Nasal cavity respiratory epithelium epithelial cell of viscerocranial mucosa (primary cell): ENCODE results near the gene HFM1. TPM values are rescaled to one million over a fixed set of nuclear protein-coding genes. Genes with fewer than 3 reads are reported as not detected.

ENCODE experiments used
- total RNA-seq: library from RNA; depleted of rRNA; stranded (reverse); fragments of >200 nt; gene quantifications from 2 replicates; pipeline ENCODE4 v1.2.3, GENCODE V29; 2014

Gene HFM1, protein sequence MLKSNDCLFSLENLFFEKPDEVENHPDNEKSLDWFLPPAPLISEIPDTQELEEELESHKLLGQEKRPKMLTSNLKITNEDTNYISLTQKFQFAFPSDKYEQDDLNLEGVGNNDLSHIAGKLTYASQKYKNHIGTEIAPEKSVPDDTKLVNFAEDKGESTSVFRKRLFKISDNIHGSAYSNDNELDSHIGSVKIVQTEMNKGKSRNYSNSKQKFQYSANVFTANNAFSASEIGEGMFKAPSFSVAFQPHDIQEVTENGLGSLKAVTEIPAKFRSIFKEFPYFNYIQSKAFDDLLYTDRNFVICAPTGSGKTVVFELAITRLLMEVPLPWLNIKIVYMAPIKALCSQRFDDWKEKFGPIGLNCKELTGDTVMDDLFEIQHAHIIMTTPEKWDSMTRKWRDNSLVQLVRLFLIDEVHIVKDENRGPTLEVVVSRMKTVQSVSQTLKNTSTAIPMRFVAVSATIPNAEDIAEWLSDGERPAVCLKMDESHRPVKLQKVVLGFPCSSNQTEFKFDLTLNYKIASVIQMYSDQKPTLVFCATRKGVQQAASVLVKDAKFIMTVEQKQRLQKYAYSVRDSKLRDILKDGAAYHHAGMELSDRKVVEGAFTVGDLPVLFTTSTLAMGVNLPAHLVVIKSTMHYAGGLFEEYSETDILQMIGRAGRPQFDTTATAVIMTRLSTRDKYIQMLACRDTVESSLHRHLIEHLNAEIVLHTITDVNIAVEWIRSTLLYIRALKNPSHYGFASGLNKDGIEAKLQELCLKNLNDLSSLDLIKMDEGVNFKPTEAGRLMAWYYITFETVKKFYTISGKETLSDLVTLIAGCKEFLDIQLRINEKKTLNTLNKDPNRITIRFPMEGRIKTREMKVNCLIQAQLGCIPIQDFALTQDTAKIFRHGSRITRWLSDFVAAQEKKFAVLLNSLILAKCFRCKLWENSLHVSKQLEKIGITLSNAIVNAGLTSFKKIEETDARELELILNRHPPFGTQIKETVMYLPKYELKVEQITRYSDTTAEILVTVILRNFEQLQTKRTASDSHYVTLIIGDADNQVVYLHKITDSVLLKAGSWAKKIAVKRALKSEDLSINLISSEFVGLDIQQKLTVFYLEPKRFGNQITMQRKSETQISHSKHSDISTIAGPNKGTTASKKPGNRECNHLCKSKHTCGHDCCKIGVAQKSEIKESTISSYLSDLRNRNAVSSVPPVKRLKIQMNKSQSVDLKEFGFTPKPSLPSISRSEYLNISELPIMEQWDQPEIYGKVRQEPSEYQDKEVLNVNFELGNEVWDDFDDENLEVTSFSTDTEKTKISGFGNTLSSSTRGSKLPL (N-terminal part only)
- under 0.01 TPM in 1 of 2 replicates, not detected in the other for total RNA-seq

DNA sequence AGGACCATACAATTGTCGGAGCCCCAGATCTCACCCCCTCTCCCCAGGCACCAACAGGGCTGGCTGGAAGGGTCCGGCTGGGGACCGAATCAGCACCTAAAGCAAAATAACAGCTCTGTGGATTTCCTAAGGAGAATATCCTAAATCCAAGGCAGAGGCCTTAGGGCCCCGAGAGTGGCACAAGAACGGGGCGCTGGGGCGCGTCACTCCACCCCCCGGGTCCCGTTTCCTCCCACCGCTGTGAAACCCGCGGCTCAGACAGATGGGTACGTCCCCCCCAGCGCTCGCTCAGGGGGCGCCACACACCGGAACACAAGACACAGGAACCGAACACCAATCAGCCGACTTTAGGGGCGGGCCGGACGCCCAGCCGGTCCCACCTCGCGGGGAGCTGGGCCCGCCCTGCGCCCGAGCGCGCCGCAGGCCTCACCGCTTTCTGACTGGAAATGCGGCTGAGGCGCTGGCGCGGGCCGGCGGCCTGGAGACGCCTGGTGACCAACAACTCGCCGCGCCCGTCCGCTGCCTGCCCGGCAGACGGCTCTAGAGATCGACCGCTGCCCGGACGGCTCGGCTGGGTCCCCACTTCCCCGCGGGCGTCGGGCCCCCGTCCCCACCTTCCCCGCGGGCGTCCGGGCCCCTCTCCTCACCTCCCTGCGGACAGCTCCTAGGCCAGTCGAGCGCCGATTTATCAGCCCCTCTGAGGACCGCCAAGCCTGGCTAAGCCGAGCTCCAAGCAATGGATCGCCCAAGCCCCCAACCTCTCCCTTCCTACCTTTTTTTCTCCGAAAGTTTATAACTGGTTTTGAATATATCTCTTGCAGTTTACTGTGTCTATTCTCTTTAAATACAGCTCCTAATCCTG is at the start of gene HFM1:
Gene HFM1 (minus strand): TSS at position 687 of the 862 bp plus-strand sequence. CDS start 3,755 bp downstream, outside the sequence.

Other genes with a start within 250 kb of the HFM1 start
- 2.3 and 3.8 TPM in 2 replicates for gene CDC7, start 96.0 kb upstream of the HFM1 start, total RNA-seq